IMR-90 (cell line): ENCODE measurements around the gene PPFIA1. TPM values are rescaled to one million over a fixed set of nuclear protein-coding genes. Genes with fewer than 3 reads are reported as not detected.

Experiments
- ATAC-seq: fragments of 200-7000 bp; cut with Tn5 transposase; 2 replicates; pipeline ENCODE4 v1.9.1; 2020; ENCODE audit warnings: low read depth, mild to moderate bottlenecking, moderate library complexity
- BruUV-seq: library from RNA; stranded (reverse); fragments of 400-500 nt; replicated peaks from 2 replicates; lab custom pipeline; 2021; lab: Mats Ljungman, UMichigan
- CTCF ChIA-PET: fragments of 300-600 bp; formaldehyde crosslinking; extraction: SDS; loops from one replicate; lab custom pipeline; 2021; ENCODE audit warnings: antibody characterized with exemption; lab: Yijun Ruan, JAX
- POLR2A ChIA-PET: fragments of 300-600 bp; sonication (Branson Sonifier 250); formaldehyde crosslinking; loops from one replicate; lab custom pipeline; 2022; ENCODE audit warnings: antibody characterized with exemption; ENCODE audit not compliant: unreplicated experiment; lab: Charles Lee
- DNase-seq: peaks from one replicate; pipeline ENCODE4 v3.0.0; 2013
- H2AFZ ChIP-seq: replicated peaks from 2 replicates; pipeline ENCODE3; 2013; ENCODE audit warnings: low read length, mild to moderate bottlenecking; ENCODE audit not compliant: poor library complexity
- H2AK5ac ChIP-seq: 2 replicates; pipeline ENCODE4 v1.6.1; 2013; ENCODE audit warnings: low read depth, low read length, inconsistent platforms
- H2AK9ac ChIP-seq: replicated peaks from 2 replicates; pipeline ENCODE3; 2013; ENCODE audit warnings: mild to moderate bottlenecking, low read depth, low read length, moderate library complexity; ENCODE audit not compliant: poor library complexity
- H2BK120ac ChIP-seq: 2 replicates; pipeline ENCODE4 v1.6.1; 2013; ENCODE audit warnings: low read depth, low read length, inconsistent platforms
- H2BK15ac ChIP-seq: 3 replicates; pipeline ENCODE4 v1.6.1; 2013; ENCODE audit warnings: low read depth, low read length, inconsistent platforms
- H2BK20ac ChIP-seq: 2 replicates; pipeline ENCODE4 v1.6.1; 2013; ENCODE audit warnings: low read depth, mild to moderate bottlenecking, inconsistent platforms, low read length, moderate library complexity
- H2BK5ac ChIP-seq: 2 replicates; pipeline ENCODE4 v1.6.1; 2013; ENCODE audit warnings: mild to moderate bottlenecking, low read depth, low read length, inconsistent platforms; ENCODE audit not compliant: poor library complexity, severe bottlenecking
- H3K14ac ChIP-seq: replicated peaks from 2 replicates; pipeline ENCODE4 v1.6.1; 2013; ENCODE audit warnings: low read depth, low read length, inconsistent platforms
- H3K18ac ChIP-seq: 2 replicates; pipeline ENCODE4 v1.6.1; 2013; ENCODE audit warnings: low read depth, low read length, control low read depth
- H3K23ac ChIP-seq: 2 replicates; pipeline ENCODE4 v1.6.1; 2013; ENCODE audit warnings: low read depth, low read length, inconsistent platforms
- H3K27ac ChIP-seq: 2 replicates; pipeline ENCODE4 v1.5.1; 2013; ENCODE audit warnings: mild to moderate bottlenecking, control low read depth, low read length; ENCODE audit not compliant: insufficient read depth
- H3K27me3 ChIP-seq: 2 replicates; pipeline ENCODE4 v1.6.1; 2013; ENCODE audit warnings: low read length; ENCODE audit not compliant: control insufficient read depth, insufficient read depth
- H3K36me3 ChIP-seq: 2 replicates; pipeline ENCODE4 v1.6.1; 2013; ENCODE audit warnings: low read length, mixed read lengths; ENCODE audit not compliant: control insufficient read depth, insufficient read depth
- H3K4ac ChIP-seq: 2 replicates; pipeline ENCODE4 v1.6.1; 2013; ENCODE audit warnings: low read depth, low read length, inconsistent platforms
- H3K4me1 ChIP-seq: 2 replicates; pipeline ENCODE4 v1.6.1; 2013; ENCODE audit warnings: low read length, mixed read lengths; ENCODE audit not compliant: control insufficient read depth, insufficient read depth
- H3K4me2 ChIP-seq: 2 replicates; pipeline ENCODE4 v1.6.1; 2013; ENCODE audit warnings: low read depth, mild to moderate bottlenecking, control low read depth, low read length, moderate library complexity
- H3K4me3 ChIP-seq: 2 replicates; pipeline ENCODE4 v1.5.1; 2013; ENCODE audit warnings: low read depth, mild to moderate bottlenecking, control low read depth, low read length, moderate library complexity; ENCODE audit not compliant: insufficient read depth
- H3K56ac ChIP-seq: 2 replicates; pipeline ENCODE4 v1.6.1; 2013; ENCODE audit warnings: low read length, inconsistent platforms; ENCODE audit not compliant: insufficient read depth; ENCODE audit errors: extremely low read depth
- H3K79me1 ChIP-seq, 2 experiments: 2 replicates each; pipeline ENCODE4 v1.6.1; 2013; ENCODE audit warnings: low read length in 2 of 2, inconsistent platforms in 1 of 2, low read depth in 1 of 2
- H3K9ac ChIP-seq: 2 replicates; pipeline ENCODE4 v1.6.1; 2013; ENCODE audit warnings: low read depth, low read length, control low read depth
- H3K9me1 ChIP-seq: 2 replicates; pipeline ENCODE4 v1.6.1; 2013; ENCODE audit warnings: low read length, inconsistent platforms; ENCODE audit not compliant: insufficient read depth
- H3K9me3 ChIP-seq: 2 replicates; pipeline ENCODE4 v1.6.1; 2013; ENCODE audit warnings: low read length; ENCODE audit not compliant: control insufficient read depth, insufficient read depth
- H4K20me1 ChIP-seq: 2 replicates; pipeline ENCODE4 v1.6.1; 2013; ENCODE audit warnings: low read length, inconsistent platforms; ENCODE audit not compliant: insufficient read depth
- H4K5ac ChIP-seq: 2 replicates; pipeline ENCODE4 v1.6.1; 2013; ENCODE audit warnings: mild to moderate bottlenecking, low read depth, low read length, control low read depth
- H4K8ac ChIP-seq, 2 experiments: 2 replicates each; pipeline ENCODE4 v1.6.1; 2013; ENCODE audit warnings: low read depth in 2 of 2, low read length in 2 of 2, control low read depth in 1 of 2, inconsistent platforms in 1 of 2
- H4K91ac ChIP-seq: 2 replicates; pipeline ENCODE4 v1.6.1; 2013; ENCODE audit warnings: low read depth, low read length, inconsistent platforms; ENCODE audit not compliant: insufficient read depth
- BHLHE40 ChIP-seq: fragments of 150-350 bp; IDR thresholded peaks from 2 replicates; pipeline ENCODE4 v1.6.1; 2016; ENCODE audit warnings: mild to moderate bottlenecking, low read depth, low read length
- CEBPB ChIP-seq: IDR thresholded peaks from 2 replicates; pipeline ENCODE4 v1.6.1; 2012; ENCODE audit warnings: low read depth, low read length, improper control_type of control experiment
- CHD1 ChIP-seq: IDR thresholded peaks from 2 replicates; pipeline ENCODE4 v1.6.1; 2012; ENCODE audit warnings: low read depth, low read length, improper control_type of control experiment
- CTCF ChIP-seq: conservative IDR thresholded peaks from 2 replicates; pipeline ENCODE4 v1.5.1; 2012; ENCODE audit warnings: mild to moderate bottlenecking, low read depth, low read length, improper control_type of control experiment
- MAFK ChIP-seq: IDR thresholded peaks from 2 replicates; pipeline ENCODE4 v1.6.1; 2012; ENCODE audit warnings: low read depth, low read length, improper control_type of control experiment
- MAZ ChIP-seq: IDR thresholded peaks from 2 replicates; pipeline ENCODE4 v1.6.1; 2012; ENCODE audit warnings: low read depth, mild to moderate bottlenecking, low read length, improper control_type of control experiment, moderate library complexity, borderline replicate concordance
- POLR2A ChIP-seq: IDR thresholded peaks from 2 replicates; pipeline ENCODE4 v1.6.1; 2012; ENCODE audit warnings: mild to moderate bottlenecking, low read depth, low read length
- RCOR1 ChIP-seq: IDR thresholded peaks from 2 replicates; pipeline ENCODE4 v1.6.1; 2012; ENCODE audit warnings: mild to moderate bottlenecking, low read length, improper control_type of control experiment; ENCODE audit not compliant: insufficient replicate concordance
- SMC3 ChIP-seq: fragments of 150-350 bp; IDR thresholded peaks from 2 replicates; pipeline ENCODE4 v1.6.1; 2016; ENCODE audit warnings: low read depth, mild to moderate bottlenecking, antibody characterized with exemption, low read length, moderate library complexity
- USF2 ChIP-seq: fragments of 150-350 bp; IDR thresholded peaks from 2 replicates; pipeline ENCODE4 v1.6.1; 2017; ENCODE audit warnings: mild to moderate bottlenecking, antibody characterized with exemption, low read length, low read depth
- WGBS, 2 experiments: methylation state at CpG; one replicate each; pipeline versions ENCODE4 v1.1.5 to v1.1.7; 2013; ENCODE audit warnings: missing lambda C conversion rate in 2 of 2; ENCODE audit not compliant: insufficient read length in 1 of 2; ENCODE audit errors: extremely low coverage in 2 of 2; 5-methylcytosine and 5-hydroxymethylcytosine counted together
- dilution Hi-C: fragments of 300-500 bp; cut with HindIII; formaldehyde crosslinking; loops from one replicate; pipeline ENCODE4 v1.14.3; 2018; ENCODE audit warnings: low sequenced_read_pairs; ENCODE audit not compliant: unreplicated experiment
- in situ Hi-C: fragments of 300-500 bp; cut with MboI; formaldehyde crosslinking; loops from 3 replicates; pipeline ENCODE4 v1.14.3; 2019; ENCODE audit warnings: low sequenced_read_pairs, inconsistent platforms, mixed read lengths
- intact Hi-C: fragments of 100-400 bp; cut with micrococcal nuclease; formaldehyde crosslinking; loops from 2 replicates; pipeline ENCODE4 v1.10.0; 2022
- polyA plus RNA-seq, 3 experiments: library from polyadenylated mRNA; depleted of rRNA; stranded (reverse); fragments of >200 nt; gene quantifications; 2 replicates each; pipeline ENCODE4 v1.2.3, GENCODE V29; 2012; ENCODE audit warnings: low replicate concordance in 1 of 3
- total RNA-seq: library from RNA; depleted of rRNA; stranded (reverse); fragments of >200 nt; gene quantifications from 2 replicates; pipeline ENCODE4 v1.2.3, GENCODE V29; 2012
- TF ChIP-seq, protein P1 (sequence below): fragments of 150-350 bp; IDR thresholded peaks from 2 replicates; pipeline ENCODE4 v1.6.1; 2016; ENCODE audit warnings: low read depth, mild to moderate bottlenecking, low read length, moderate library complexity, borderline replicate concordance

PPFIA1 gene
- total and polyA plus RNA-seq, 2 of the 4 experiments (the other 2 are of a cell fraction) = 25.6 to 37.2 TPM

DNA sequence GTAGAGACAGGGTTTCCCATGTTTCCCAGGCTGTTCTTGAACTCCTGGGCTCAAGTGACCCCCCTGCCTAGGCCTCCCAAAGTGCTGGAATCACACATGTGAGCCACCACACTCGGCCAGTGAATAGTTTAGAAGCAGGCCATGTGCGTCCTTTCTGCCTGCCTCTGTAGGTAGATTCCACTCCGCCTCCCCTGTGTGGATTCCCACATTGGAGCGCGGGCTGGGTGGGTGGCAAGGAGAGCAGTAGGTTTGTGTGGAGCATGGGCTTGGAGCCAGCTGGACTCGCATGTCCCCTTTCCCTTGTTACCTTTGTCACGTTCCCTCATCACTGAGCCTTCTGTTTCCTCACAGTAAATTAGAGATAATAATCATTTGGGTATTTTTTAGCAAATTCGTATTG is 21.7 kb downstream of the PPFIA1 start:
- no peak overlapping the region for H2AK5ac ChIP-seq
- H3K4me2 ChIP-seq = no peak overlapping the region
- no peak overlapping the region for H4K8ac ChIP-seq
- BruUV-seq = no TSS peak
- H3K36me3 ChIP-seq = peaks cover 19% of the 10 kb centered on the region
- H2BK120ac ChIP-seq = no peak overlapping the region
- intact Hi-C loops (no loop called here), in situ Hi-C loops (no loop called here), dilution Hi-C loops (no loop called here)
- H3K79me1 ChIP-seq = peaks cover 30 to 60% of the 10 kb centered on the region in 2 experiments
- WGBS, 2 experiments = no CpG with 5 or more reads among the region's 8 CpGs
- DNase-seq (no peak), ATAC-seq (no peak)
- H2BK5ac ChIP-seq = no peak overlapping the region
- no peak overlapping the region for H2AK9ac ChIP-seq
- H2AFZ ChIP-seq = no peak overlapping the region
- peaks cover 38% of the 10 kb centered on the region for H4K20me1 ChIP-seq
- no peak overlapping the region for H3K4me3 ChIP-seq
- no peak overlapping the region for H3K14ac ChIP-seq
- no peak overlapping the region for H3K23ac ChIP-seq
- no peak overlapping the region for H3K9ac ChIP-seq
- H4K5ac ChIP-seq = no peak overlapping the region
- H4K91ac ChIP-seq = no peak overlapping the region
- no peak overlapping the region for H2BK15ac ChIP-seq
- no peak overlapping the region for H3K18ac ChIP-seq
- no peaks in the 10 kb centered on the region; the same call in 1 of the 2 replicates for H3K4me1 ChIP-seq
- no peaks in the 10 kb centered on the region for H3K27me3 ChIP-seq
- no peak for TF ChIP-seq BHLHE40
- TF ChIP-seq, protein P1, sequence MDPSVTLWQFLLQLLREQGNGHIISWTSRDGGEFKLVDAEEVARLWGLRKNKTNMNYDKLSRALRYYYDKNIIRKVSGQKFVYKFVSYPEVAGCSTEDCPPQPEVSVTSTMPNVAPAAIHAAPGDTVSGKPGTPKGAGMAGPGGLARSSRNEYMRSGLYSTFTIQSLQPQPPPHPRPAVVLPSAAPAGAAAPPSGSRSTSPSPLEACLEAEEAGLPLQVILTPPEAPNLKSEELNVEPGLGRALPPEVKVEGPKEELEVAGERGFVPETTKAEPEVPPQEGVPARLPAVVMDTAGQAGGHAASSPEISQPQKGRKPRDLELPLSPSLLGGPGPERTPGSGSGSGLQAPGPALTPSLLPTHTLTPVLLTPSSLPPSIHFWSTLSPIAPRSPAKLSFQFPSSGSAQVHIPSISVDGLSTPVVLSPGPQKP = no peak
- TF ChIP-seq POLR2A = no peak
- no peak for TF ChIP-seq MAZ
- no peak for TF ChIP-seq SMC3
- TF ChIP-seq CTCF = no peak
- no peak for TF ChIP-seq MAFK
- no peak for TF ChIP-seq CEBPB
- TF ChIP-seq USF2 = no peak
- TF ChIP-seq RCOR1 = no peak
- TF ChIP-seq CHD1 = no peak
- peaks cover 3% of the 10 kb centered on the region; the same call in 1 of the 2 replicates for H3K9me1 ChIP-seq
- ChIA-PET CTCF (no interaction called here), POLR2A (no interaction called here)
- H3K56ac ChIP-seq = no peak overlapping the region
- H2BK20ac ChIP-seq = no peak overlapping the region
- no peak overlapping the region for H3K4ac ChIP-seq
- H3K27ac ChIP-seq = no peak overlapping the region
- no peaks in the 10 kb centered on the region for H3K9me3 ChIP-seq
